Activated B cell treated with CpG ODN at 0.5 μM for 24 hours (primary cell): ENCODE data around the gene POLR1A. TPM values are rescaled to one million over a fixed set of nuclear protein-coding genes. Genes with fewer than 3 reads are reported as not detected.

Experiments used
- ATAC-seq: fragments of 200-7000 bp; cut with Tn5 transposase; one replicate; pipeline ENCODE4 v1.10.0; 2021; ENCODE audit warnings: low read depth, mild to moderate bottlenecking, moderate library complexity
- CTCF ChIA-PET: fragments of 350-600 bp; sonication (Branson Sonifier 250); formaldehyde crosslinking; loops from one replicate; lab custom pipeline; 2021; ENCODE audit warnings: antibody characterized with exemption; lab: Charles Lee
- POLR2A ChIA-PET: fragments of 350-600 bp; sonication (Branson Sonifier 250); formaldehyde crosslinking; loops from one replicate; lab custom pipeline; 2021; ENCODE audit warnings: antibody characterized with exemption; lab: Charles Lee
- DNase-seq: peaks from one replicate; pipeline ENCODE4 v3.0.0; 2022
- H3K27ac Mint-ChIP-seq: one replicate; pipeline ENCODE4 v1.8.0; 2020; ENCODE audit warnings: mixed read lengths
- H3K27me3 Mint-ChIP-seq: one replicate; pipeline ENCODE4 v1.8.0; 2021; ENCODE audit warnings: mixed read lengths
- H3K36me3 Mint-ChIP-seq: one replicate; pipeline ENCODE4 v1.8.0; 2021; ENCODE audit warnings: low read depth, mixed read lengths
- H3K4me1 Mint-ChIP-seq: one replicate; pipeline ENCODE4 v1.8.0; 2021; ENCODE audit warnings: mixed read lengths
- H3K4me3 Mint-ChIP-seq: one replicate; pipeline ENCODE4 v1.8.0; 2020; ENCODE audit warnings: mild to moderate bottlenecking, mixed read lengths
- H3K9me3 Mint-ChIP-seq: one replicate; pipeline ENCODE4 v1.8.0; 2020; ENCODE audit warnings: mixed read lengths
- intact Hi-C: fragments of 100-400 bp; cut with micrococcal nuclease; formaldehyde crosslinking; loops from one replicate; pipeline ENCODE4 v1.15.1; 2024
- total RNA-seq: library from RNA; stranded (reverse); gene quantifications from 2 replicates; pipeline ENCODE4 v1.2.3, GENCODE V29; 2022
- TF ChIP-seq, protein P1 (sequence below): fragments of 200-600 bp; IDR thresholded peaks from one replicate; pipeline ENCODE4 v1.8.0; 2022; ENCODE audit warnings: antibody characterized with exemption, mild to moderate bottlenecking

The POLR1A gene
- total RNA-seq, 1 donor from 2014 or later, result 53.4 TPM

DNA sequence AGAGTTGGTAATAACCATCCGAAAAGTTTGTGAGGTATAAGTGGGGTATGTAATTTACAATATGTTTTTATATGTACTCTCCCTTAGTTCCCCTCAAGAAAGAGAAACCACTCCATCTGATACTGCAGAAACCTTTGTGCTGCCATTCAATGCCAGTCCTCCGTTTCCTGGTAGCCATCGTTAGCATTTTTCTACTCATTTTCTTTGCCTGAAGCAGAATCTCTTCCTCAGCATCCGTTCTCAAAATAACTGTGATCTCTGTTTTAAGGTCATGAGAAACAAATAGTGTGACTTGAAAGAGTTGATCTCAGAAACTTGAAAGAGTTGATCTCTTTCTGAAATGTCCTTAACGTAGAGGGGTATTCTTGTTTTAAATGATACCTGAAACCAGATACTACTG is 1.3 kb upstream of the POLR1A start:
- peak overlapping the region; percentile 99 for H3K4me3 Mint-ChIP-seq
- no peaks in the 10 kb centered on the region for H3K27me3 Mint-ChIP-seq
- no peaks in the 10 kb centered on the region for H3K9me3 Mint-ChIP-seq
- CTCF ChIA-PET, result interaction anchor here (1.2 to 1.8 kb wide), 2 partner anchors 31 to 218 kb away, joined by 3 to 8 read pairs; partner anchors contain the start of gene ST3GAL5
- H3K27ac Mint-ChIP-seq, result no peak overlapping the region
- DNase-seq (no peak), ATAC-seq (no peak)
- peaks cover 64% of the 10 kb centered on the region for H3K36me3 Mint-ChIP-seq
- intact Hi-C loops, result loop anchor here (5.0 to 10.0 kb wide), 3 partner anchors 490 to 692 kb away; partner anchors contain the start of genes CAPG, RNF103, SH2D6 and USP39
- POLR2A ChIA-PET, result interaction anchor here (0.5 to 2.1 kb wide), 5 partner anchors 219 to 698 kb away, joined by 3 to 24 read pairs (median 8); partner anchors contain the start of genes KDM3A and ST3GAL5
- TF ChIP-seq, protein P1, sequence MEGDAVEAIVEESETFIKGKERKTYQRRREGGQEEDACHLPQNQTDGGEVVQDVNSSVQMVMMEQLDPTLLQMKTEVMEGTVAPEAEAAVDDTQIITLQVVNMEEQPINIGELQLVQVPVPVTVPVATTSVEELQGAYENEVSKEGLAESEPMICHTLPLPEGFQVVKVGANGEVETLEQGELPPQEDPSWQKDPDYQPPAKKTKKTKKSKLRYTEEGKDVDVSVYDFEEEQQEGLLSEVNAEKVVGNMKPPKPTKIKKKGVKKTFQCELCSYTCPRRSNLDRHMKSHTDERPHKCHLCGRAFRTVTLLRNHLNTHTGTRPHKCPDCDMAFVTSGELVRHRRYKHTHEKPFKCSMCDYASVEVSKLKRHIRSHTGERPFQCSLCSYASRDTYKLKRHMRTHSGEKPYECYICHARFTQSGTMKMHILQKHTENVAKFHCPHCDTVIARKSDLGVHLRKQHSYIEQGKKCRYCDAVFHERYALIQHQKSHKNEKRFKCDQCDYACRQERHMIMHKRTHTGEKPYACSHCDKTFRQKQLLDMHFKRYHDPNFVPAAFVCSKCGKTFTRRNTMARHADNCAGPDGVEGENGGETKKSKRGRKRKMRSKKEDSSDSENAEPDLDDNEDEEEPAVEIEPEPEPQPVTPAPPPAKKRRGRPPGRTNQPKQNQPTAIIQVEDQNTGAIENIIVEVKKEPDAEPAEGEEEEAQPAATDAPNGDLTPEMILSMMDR, result no peak
- peaks cover 53% of the 10 kb centered on the region for H3K4me1 Mint-ChIP-seq

DNA sequence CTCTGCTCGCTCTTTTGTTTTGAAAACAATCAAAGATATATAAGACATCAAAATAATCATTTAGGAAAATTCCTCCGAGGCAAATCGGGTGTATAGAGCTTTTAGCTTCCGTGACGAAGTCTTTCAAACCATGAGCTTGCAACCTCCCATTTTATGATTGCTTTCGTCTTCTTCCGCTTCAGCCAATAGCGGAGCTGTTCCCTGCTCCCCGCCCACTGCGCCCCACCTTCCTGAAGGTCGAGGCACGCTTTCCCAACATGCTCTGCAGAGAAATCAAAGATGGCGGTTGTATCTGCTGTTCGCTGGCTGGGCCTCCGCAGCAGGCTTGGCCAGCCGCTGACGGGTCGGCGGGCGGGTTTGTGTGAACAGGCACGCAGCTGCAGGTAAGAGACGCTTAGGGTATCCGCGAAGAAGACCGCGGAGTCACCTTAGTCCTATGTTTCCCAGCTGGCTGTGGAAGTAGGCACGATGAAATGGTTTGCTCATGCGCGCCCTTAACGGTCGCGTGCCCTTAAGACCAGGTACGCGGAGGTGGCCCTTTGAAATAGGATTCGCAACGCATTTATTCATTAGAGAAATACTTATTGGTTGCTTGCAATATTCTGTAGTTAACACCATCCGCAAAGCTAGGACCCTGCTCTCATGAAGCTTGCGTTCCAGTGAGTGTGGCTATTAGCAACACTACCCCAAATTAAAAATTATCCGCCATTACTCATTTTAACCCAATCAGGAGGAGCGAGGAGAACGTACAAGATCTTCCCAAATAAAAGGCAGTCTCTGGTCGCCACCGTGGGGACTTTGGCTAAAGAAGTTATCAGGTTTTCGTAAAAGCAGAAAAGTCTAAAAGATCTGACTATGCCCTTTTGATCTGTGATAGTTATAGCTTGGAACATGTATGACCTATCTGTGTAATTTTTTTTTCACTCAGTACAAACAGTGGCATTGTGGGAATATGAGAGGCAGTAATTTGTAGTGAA is 571 bp upstream of the POLR1A start, which contains the start of gene PTCD3:
Gene PTCD3, plus strand, starts transcription at position 267 of the 977 bp plus-strand sequence. Its CDS starts 13 bp downstream, at position 280.
- Mint-ChIP-seq H3K4me1 (peaks cover 53% of the 10 kb centered on the region), H3K4me3 (peak within 1 kb of the TSS; percentile 99), H3K27ac (peak within 1 kb of the TSS; percentile 100), H3K27me3 (no peaks in the 10 kb centered on the region), H3K9me3 (no peaks in the 10 kb centered on the region), H3K36me3 (peaks cover 64% of the 10 kb centered on the region)
- POLR2A ChIA-PET, result interaction anchor here (0.5 to 2.1 kb wide), 19 partner anchors 26 to 699 kb away, joined by 3 to 24 read pairs (median 5); partner anchors contain the start of genes IMMT, KDM3A, MAT2A and MRPL35
- TF ChIP-seq, protein P1, result no peak
- intact Hi-C loops, result loop anchor here (1.0 to 10.0 kb wide), 7 partner anchors 89 to 691 kb away; partner anchors contain the start of genes CAPG, IMMT, KDM3A and RNF103
- DNase-seq, result peak; percentile 80
- CTCF ChIA-PET, result interaction anchor here (0.7 to 1.8 kb wide), 5 partner anchors 26 to 357 kb away, joined by 3 to 8 read pairs (median 5); partner anchors contain the start of gene ST3GAL5
- ATAC-seq, result peak; percentile 92

DNA sequence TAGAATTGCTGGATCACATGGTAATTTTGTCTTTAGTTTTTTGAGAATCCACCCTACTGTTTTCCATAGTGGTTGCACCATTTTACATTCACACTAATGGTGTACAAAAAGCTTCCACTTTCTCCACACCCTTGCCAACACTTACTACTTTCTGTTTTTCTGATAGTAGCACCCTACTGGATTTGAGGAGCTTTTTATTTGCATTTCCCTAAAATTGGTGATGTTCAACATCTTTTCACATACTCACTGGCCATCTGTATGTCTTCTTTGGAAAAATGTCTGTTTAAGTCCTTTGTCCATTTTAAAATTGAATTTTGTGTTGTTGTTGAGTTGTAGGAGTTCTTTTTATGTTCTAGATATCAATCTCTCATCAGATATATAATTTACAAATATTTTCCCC is 3.5 kb downstream of the POLR1A start:
- ChIA-PET CTCF (no interaction called here), POLR2A (no interaction called here)
- no peak for ATAC-seq
- Mint-ChIP-seq H3K9me3 (no peaks in the 10 kb centered on the region), H3K4me1 (peaks cover 46% of the 10 kb centered on the region), H3K27me3 (no peaks in the 10 kb centered on the region), H3K36me3 (peaks cover 68% of the 10 kb centered on the region), H3K4me3 (no peak overlapping the region), H3K27ac (no peak overlapping the region)
- TF ChIP-seq, protein P1, result no peak
- no peak for DNase-seq
- intact Hi-C loops, result loop anchor here (10.0 kb wide), 1 partner anchor 687 kb away; the partner anchor contains the start of genes CAPG and SH2D6

DNA sequence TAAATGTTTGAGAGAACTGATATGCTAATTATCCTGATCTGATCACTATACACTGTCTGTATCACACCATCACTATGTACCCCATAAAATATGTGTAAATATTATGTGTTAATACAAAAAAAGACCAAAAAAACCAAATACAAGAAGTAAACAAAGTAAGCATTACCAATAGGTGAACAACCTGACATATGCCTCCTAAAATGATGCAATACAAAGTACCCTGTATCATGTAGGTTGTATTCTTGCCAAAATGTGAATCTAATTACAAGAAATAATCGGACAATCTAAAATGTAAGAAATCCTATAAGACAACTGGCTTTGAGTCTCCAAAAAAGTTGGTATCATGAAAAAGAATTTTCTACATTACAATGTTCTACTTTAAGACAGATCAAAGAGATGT is 7.8 kb downstream of the POLR1A start:
- POLR2A ChIA-PET, result no interaction called here
- H3K27ac Mint-ChIP-seq, result no peak overlapping the region
- ATAC-seq, result no peak
- peaks cover 6% of the 10 kb centered on the region for H3K4me1 Mint-ChIP-seq
- H3K27me3 Mint-ChIP-seq, result no peaks in the 10 kb centered on the region
- TF ChIP-seq, protein P1, result no peak
- H3K4me3 Mint-ChIP-seq, result no peak overlapping the region
- no peak for DNase-seq
- CTCF ChIA-PET, result interaction anchor here (0.6 kb wide), 1 partner anchor 236 kb away, joined by 4 read pairs; no protein-coding TSS in a partner anchor
- intact Hi-C loops, result loop anchor here (1.0 kb wide), 1 partner anchor 17 kb away; no protein-coding TSS in a partner anchor
- H3K36me3 Mint-ChIP-seq, result peaks cover 81% of the 10 kb centered on the region
- no peaks in the 10 kb centered on the region for H3K9me3 Mint-ChIP-seq
